K562 (cell line): Measurements from ENCODE around the gene FBP2.

ENCODE experiments used
- CBFA2T2 ChIP-seq: fragments of 450-650 bp; conservative IDR thresholded peaks from 2 replicates; pipeline ENCODE4 v1.6.1; 2017; ENCODE audit warnings: mild to moderate bottlenecking
- PHB ChIP-seq: fragments of 250-450 bp; sonication (Bioruptor Pico); IDR thresholded peaks from 2 replicates; pipeline ENCODE4 v1.5.0; 2021
- POLR2A ChIP-seq: fragments of 450-650 bp; conservative IDR thresholded peaks from 2 replicates; pipeline ENCODE4 v1.6.1; 2016
- UBTF ChIP-seq, 2 experiments: IDR thresholded peaks; 2 replicates each; pipeline ENCODE4 v1.6.1; 2012; ENCODE audit warnings: improper control_type of control experiment in 2 of 2, low read depth in 2 of 2, low read length in 2 of 2, borderline replicate concordance in 1 of 2
- ZHX1 ChIP-seq: fragments of 150-350 bp; conservative IDR thresholded peaks from 2 replicates; pipeline ENCODE4 v1.6.1; 2014; ENCODE audit warnings: low read length
- TF ChIP-seq, protein P1 (sequence below): sonication (generic); IDR thresholded peaks from 2 replicates; pipeline ENCODE4 v1.6.1; 2016
- TF ChIP-seq, protein P2 (sequence below): fragments of 250-450 bp; sonication (Bioruptor Pico); IDR thresholded peaks from 2 replicates; pipeline ENCODE4 v1.4.0; 2020; ENCODE audit warnings: mild to moderate bottlenecking, moderate library complexity, borderline replicate concordance
- TF ChIP-seq, protein P3 (sequence below): sonication (generic); formaldehyde crosslinking; IDR thresholded peaks from 2 replicates; pipeline ENCODE4 v1.8.1; 2022; ENCODE audit warnings: missing genetic modification reagents

DNA sequence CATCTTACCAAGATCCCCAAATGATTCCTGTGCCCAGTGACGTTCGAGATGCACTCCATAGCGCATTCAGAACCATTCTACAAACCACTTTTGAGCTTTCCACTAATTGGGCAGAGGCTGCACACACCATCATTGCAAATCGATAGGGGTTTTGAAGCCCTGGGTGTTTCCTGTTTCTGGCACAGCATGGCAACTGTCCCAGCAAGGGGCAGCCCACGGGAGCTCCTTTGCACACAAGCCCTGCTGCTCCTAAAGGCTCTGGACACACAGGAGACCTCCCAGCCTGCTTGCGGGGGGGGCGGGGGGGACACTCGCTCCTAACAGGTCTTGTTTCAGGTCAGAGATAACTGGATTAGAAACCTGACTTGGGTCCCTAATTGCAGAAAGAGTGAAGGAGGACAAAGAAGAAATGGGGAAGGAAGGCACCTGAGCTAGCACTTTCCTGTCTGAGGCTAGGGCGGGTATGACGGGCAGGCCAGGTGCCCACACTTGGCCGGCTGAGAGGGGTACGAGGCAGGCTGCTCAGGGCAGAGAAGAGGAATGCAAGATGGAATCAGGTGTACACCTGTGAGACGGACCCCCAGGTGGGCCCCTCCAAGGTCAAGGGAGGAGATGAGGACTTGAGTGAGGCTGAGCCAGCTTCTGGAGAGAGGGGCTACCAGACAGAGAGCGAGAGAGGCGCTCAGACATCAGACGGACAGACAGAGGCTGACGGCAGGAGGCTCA is 44.9 kb upstream of the FBP2 start:
- no peak for TF ChIP-seq CBFA2T2
- TF ChIP-seq PHB (CRISPR knock-in tag) = no peak
- no peak for TF ChIP-seq ZHX1
- TF ChIP-seq POLR2A = no peak
- TF ChIP-seq, protein P1, sequence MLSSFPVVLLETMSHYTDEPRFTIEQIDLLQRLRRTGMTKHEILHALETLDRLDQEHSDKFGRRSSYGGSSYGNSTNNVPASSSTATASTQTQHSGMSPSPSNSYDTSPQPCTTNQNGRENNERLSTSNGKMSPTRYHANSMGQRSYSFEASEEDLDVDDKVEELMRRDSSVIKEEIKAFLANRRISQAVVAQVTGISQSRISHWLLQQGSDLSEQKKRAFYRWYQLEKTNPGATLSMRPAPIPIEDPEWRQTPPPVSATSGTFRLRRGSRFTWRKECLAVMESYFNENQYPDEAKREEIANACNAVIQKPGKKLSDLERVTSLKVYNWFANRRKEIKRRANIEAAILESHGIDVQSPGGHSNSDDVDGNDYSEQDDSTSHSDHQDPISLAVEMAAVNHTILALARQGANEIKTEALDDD = no peak
- TF ChIP-seq, protein P2, sequence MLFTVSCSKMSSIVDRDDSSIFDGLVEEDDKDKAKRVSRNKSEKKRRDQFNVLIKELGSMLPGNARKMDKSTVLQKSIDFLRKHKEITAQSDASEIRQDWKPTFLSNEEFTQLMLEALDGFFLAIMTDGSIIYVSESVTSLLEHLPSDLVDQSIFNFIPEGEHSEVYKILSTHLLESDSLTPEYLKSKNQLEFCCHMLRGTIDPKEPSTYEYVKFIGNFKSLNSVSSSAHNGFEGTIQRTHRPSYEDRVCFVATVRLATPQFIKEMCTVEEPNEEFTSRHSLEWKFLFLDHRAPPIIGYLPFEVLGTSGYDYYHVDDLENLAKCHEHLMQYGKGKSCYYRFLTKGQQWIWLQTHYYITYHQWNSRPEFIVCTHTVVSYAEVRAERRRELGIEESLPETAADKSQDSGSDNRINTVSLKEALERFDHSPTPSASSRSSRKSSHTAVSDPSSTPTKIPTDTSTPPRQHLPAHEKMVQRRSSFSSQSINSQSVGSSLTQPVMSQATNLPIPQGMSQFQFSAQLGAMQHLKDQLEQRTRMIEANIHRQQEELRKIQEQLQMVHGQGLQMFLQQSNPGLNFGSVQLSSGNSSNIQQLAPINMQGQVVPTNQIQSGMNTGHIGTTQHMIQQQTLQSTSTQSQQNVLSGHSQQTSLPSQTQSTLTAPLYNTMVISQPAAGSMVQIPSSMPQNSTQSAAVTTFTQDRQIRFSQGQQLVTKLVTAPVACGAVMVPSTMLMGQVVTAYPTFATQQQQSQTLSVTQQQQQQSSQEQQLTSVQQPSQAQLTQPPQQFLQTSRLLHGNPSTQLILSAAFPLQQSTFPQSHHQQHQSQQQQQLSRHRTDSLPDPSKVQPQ (CRISPR knock-in tag) = no peak
- TF ChIP-seq, protein P3, sequence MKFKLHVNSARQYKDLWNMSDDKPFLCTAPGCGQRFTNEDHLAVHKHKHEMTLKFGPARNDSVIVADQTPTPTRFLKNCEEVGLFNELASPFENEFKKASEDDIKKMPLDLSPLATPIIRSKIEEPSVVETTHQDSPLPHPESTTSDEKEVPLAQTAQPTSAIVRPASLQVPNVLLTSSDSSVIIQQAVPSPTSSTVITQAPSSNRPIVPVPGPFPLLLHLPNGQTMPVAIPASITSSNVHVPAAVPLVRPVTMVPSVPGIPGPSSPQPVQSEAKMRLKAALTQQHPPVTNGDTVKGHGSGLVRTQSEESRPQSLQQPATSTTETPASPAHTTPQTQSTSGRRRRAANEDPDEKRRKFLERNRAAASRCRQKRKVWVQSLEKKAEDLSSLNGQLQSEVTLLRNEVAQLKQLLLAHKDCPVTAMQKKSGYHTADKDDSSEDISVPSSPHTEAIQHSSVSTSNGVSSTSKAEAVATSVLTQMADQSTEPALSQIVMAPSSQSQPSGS = no peak
- no peak for TF ChIP-seq UBTF (IDR thresholded peaks at IDR 0.05; ENCODE audit: borderline replicate concordance in 1 of 2, low read depth in 2 of 2, low read length in 2 of 2)
